Keratinocyte (primary cell): ENCODE measurements around the gene SLAIN2. TPM values are rescaled to one million over a fixed set of nuclear protein-coding genes. Genes with fewer than 3 reads are reported as not detected.

Experiments
- DNase-seq: peaks from one replicate; pipeline ENCODE4 v3.0.0-alpha.2; 2011; ENCODE audit warnings: low read depth, missing footprints, low spot score
- FAIRE-seq: peaks from 2 replicates; lab custom pipeline; 2011; peaks lifted over from hg19 to GRCh38; lab: Jason Lieb, UNC
- H2AFZ ChIP-seq: 2 replicates; pipeline ENCODE4 v1.6.0; 2012; ENCODE audit warnings: low read length, control low read depth, inconsistent platforms; ENCODE audit not compliant: control insufficient read depth
- H3K27ac ChIP-seq: 2 replicates; pipeline ENCODE4 v1.5.1; 2011; ENCODE audit warnings: low read length; ENCODE audit not compliant: control insufficient read depth, insufficient read depth
- H3K27me3 ChIP-seq: 3 replicates; pipeline ENCODE4 v1.6.0; 2011; ENCODE audit warnings: low read length; ENCODE audit not compliant: control insufficient read depth, insufficient read depth; ENCODE audit errors: extremely low read depth
- H3K36me3 ChIP-seq, 2 experiments: 2 replicates in 1 of 2; 3 replicates in 1 of 2; pipeline ENCODE4 v1.5.1; 2011; ENCODE audit warnings: low read length in 2 of 2, mild to moderate bottlenecking in 1 of 2; ENCODE audit not compliant: control insufficient read depth in 2 of 2, insufficient read depth in 2 of 2; ENCODE audit errors: extremely low read depth in 1 of 2
- H3K4me1 ChIP-seq: 3 replicates; pipeline ENCODE4 v1.5.1; 2011; ENCODE audit warnings: low read length; ENCODE audit not compliant: control insufficient read depth, insufficient read depth; ENCODE audit errors: extremely low read depth
- H3K4me2 ChIP-seq: 3 replicates; pipeline ENCODE4 v1.6.0; 2011; ENCODE audit warnings: low read depth, low read length; ENCODE audit not compliant: control insufficient read depth, insufficient read depth; ENCODE audit errors: extremely low read depth
- H3K4me3 ChIP-seq, 3 experiments: fragments of 200-600 bp in 1 of 3; sonication (generic) in 1 of 3; 2 replicates in 2 of 3; 3 replicates in 1 of 3; pipeline ENCODE4 v1.5.1; 2011 to 2016; ENCODE audit warnings: low read length in 3 of 3, mild to moderate bottlenecking in 3 of 3, control low read depth in 2 of 3, inconsistent platforms in 1 of 3, low read depth in 1 of 3, mixed read lengths in 1 of 3, mixed run types in 1 of 3, moderate library complexity in 1 of 3; ENCODE audit not compliant: control insufficient read depth in 2 of 3, insufficient read depth in 2 of 3; ENCODE audit errors: extremely low read depth in 1 of 3
- H3K79me2 ChIP-seq: 2 replicates; pipeline ENCODE4 v1.6.0; 2012; ENCODE audit warnings: low read length; ENCODE audit not compliant: control insufficient read depth, insufficient read depth
- H3K9ac ChIP-seq: 3 replicates; pipeline ENCODE4 v1.6.0; 2011; ENCODE audit warnings: low read length; ENCODE audit not compliant: control insufficient read depth, insufficient read depth; ENCODE audit errors: extremely low read depth
- H3K9me1 ChIP-seq: 3 replicates; pipeline ENCODE4 v1.6.0; 2011; ENCODE audit warnings: low read length; ENCODE audit not compliant: control insufficient read depth, insufficient read depth; ENCODE audit errors: extremely low read depth
- H3K9me3 ChIP-seq: 2 replicates; pipeline ENCODE4 v1.5.1; 2012; ENCODE audit warnings: low read depth, low read length; ENCODE audit not compliant: control insufficient read depth
- H4K20me1 ChIP-seq: 3 replicates; pipeline ENCODE4 v1.6.0; 2011; ENCODE audit warnings: low read length; ENCODE audit not compliant: control insufficient read depth, insufficient read depth; ENCODE audit errors: extremely low read depth
- EZH2 ChIP-seq: IDR thresholded peaks from one replicate; pipeline ENCODE4 v1.6.1; 2012; ENCODE audit warnings: inconsistent platforms, mild to moderate bottlenecking, low read length, moderate library complexity
- dilution Hi-C: fragments of 300-500 bp; cut with MboI; formaldehyde crosslinking; loops from one replicate; pipeline ENCODE4 v1.7.0; 2020; ENCODE audit warnings: low sequenced_read_pairs; ENCODE audit not compliant: extremely low pct_ligation_motif_present
- polyA plus RNA-seq, 5 experiments: library from polyadenylated mRNA; depleted of rRNA in 3 of 5; stranded (reverse) in 3 of 5; stranded (forward) in 1 of 5; unstranded in 1 of 5; fragments of >200 nt; gene quantifications; 1 replicate in 1 of 5; 2 replicates in 3 of 5; 3 replicates in 1 of 5; pipeline versions ENCODE4 v1.2.1 to v1.2.3, GENCODE V29; 2011 to 2012; ENCODE audit warnings: missing spikeins in 2 of 5, low read depth in 1 of 5, low replicate concordance in 1 of 5
- TF ChIP-seq, protein P1 (sequence below), 3 experiments: IDR thresholded peaks in 1 of 3; conservative IDR thresholded peaks in 1 of 3; optimal IDR thresholded peaks in 1 of 3; 2 replicates in 2 of 3; 3 replicates in 1 of 3; pipeline versions ENCODE3 to v1.5.1; 2011; ENCODE audit warnings: low read length in 3 of 3, mild to moderate bottlenecking in 3 of 3, moderate library complexity in 2 of 3, control low read depth in 1 of 3, inconsistent platforms in 1 of 3; ENCODE audit not compliant: insufficient read depth in 2 of 3; ENCODE audit errors: extremely low read depth in 1 of 3

SLAIN2 gene
- polyA plus RNA-seq, 1 donor (not counting 4 experiments of a cell fraction or from before 2014, with no cell fraction given): 72.4 TPM

DNA sequence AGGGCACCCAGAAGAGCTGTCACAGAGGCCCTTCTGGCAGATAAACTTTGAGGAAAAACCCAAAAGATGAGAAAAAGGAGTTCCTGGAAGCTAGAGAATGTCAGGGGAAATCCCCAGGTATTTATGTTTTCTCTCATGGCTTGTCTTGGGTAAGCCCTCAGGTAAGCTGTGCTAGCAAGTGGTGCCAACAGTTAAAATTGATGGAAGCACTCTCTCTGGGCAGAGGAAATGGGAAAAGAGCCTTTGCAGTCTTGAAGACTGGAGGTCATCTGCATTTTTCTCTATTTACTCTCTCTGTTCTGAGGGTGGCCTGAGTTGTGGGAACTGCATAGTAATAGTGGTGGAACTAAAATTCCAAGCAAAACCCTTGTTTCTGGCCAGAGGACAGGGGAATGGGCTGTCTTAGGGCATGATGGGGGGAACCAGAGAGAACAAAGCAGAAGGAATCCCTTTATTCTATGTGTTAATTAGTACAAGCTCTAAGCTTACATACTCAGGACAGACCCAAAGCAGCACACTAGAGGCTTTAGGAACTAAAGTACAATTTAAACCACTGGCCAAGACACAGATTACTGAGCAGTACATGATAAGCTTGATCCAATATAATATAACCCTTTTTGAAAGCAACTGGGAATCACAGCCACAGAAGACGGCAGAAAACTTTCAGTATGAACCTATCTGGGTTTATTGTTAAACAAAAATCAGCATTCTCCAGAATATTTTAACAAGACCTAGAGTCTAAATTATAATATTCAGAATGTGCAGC lies 88.6 kb downstream of the SLAIN2 start:
- DNase-seq (no peak), FAIRE-seq (no peak)
- peaks cover 10% of the 10 kb centered on the region for H3K4me1 ChIP-seq
- H3K9ac ChIP-seq: no peak overlapping the region
- H3K27ac ChIP-seq: no peak overlapping the region
- no peaks in the 10 kb centered on the region for H4K20me1 ChIP-seq
- TF ChIP-seq EZH2: no peak
- TF ChIP-seq, protein P1, sequence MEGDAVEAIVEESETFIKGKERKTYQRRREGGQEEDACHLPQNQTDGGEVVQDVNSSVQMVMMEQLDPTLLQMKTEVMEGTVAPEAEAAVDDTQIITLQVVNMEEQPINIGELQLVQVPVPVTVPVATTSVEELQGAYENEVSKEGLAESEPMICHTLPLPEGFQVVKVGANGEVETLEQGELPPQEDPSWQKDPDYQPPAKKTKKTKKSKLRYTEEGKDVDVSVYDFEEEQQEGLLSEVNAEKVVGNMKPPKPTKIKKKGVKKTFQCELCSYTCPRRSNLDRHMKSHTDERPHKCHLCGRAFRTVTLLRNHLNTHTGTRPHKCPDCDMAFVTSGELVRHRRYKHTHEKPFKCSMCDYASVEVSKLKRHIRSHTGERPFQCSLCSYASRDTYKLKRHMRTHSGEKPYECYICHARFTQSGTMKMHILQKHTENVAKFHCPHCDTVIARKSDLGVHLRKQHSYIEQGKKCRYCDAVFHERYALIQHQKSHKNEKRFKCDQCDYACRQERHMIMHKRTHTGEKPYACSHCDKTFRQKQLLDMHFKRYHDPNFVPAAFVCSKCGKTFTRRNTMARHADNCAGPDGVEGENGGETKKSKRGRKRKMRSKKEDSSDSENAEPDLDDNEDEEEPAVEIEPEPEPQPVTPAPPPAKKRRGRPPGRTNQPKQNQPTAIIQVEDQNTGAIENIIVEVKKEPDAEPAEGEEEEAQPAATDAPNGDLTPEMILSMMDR (optimal IDR thresholded peaks at IDR 0.05 in 1 of 3, IDR thresholded peaks at IDR 0.05 in 1 of 3, conservative IDR thresholded peaks at IDR 0.05 in 1 of 3; ENCODE audit: extremely low read depth in 1 of 3, insufficient read depth in 2 of 3, low read length in 3 of 3): no peak
- no peaks in the 10 kb centered on the region for H3K9me3 ChIP-seq
- H3K79me2 ChIP-seq: no peaks in the 10 kb centered on the region
- dilution Hi-C loops: no loop called here
- no peak overlapping the region for H3K4me2 ChIP-seq
- H3K9me1 ChIP-seq: no peaks in the 10 kb centered on the region
- H3K36me3 ChIP-seq: peaks cover 2 to 3% of the 10 kb centered on the region in 2 experiments
- no peak overlapping the region for H3K4me3 ChIP-seq
- no peak overlapping the region for H2AFZ ChIP-seq
- no peaks in the 10 kb centered on the region for H3K27me3 ChIP-seq

DNA sequence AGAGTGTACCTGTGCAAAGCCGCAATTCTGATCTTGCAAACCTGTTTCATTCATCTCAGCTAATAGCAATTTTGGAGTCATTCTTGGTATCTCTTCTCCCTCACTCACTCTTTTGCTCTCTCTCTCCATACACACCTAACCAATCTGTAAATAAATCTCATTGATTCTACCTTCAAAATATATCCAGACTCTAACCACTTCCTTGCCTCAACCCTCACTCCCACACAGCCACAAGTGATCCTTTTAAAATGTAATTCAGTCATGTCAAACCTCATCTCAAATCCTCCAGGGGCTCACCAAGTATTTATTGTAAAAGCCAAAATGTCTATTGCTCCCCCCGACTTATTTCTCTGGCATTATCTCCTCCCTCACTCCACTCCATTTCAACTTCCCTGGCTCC lies 90.1 kb downstream of the SLAIN2 start:
- TF ChIP-seq, protein P1 (optimal IDR thresholded peaks at IDR 0.05 in 1 of 3, IDR thresholded peaks at IDR 0.05 in 1 of 3, conservative IDR thresholded peaks at IDR 0.05 in 1 of 3; ENCODE audit: extremely low read depth in 1 of 3, insufficient read depth in 2 of 3, low read length in 3 of 3): no peak
- TF ChIP-seq EZH2: no peak
- Histone ChIP-seq H3K9ac (no peak overlapping the region), H3K4me3 (no peak overlapping the region), H3K27ac (no peak overlapping the region), H3K4me1 (peaks cover 10% of the 10 kb centered on the region), H2AFZ (no peak overlapping the region), H4K20me1 (no peaks in the 10 kb centered on the region), H3K36me3 (peaks cover 2 to 3% of the 10 kb centered on the region in 2 experiments), H3K9me3 (no peaks in the 10 kb centered on the region), H3K79me2 (no peaks in the 10 kb centered on the region), H3K4me2 (no peak overlapping the region), H3K27me3 (no peaks in the 10 kb centered on the region), H3K9me1 (no peaks in the 10 kb centered on the region)
- FAIRE-seq (no peak), DNase-seq (no peak)
- dilution Hi-C loops: no loop called here
